SIG-M5 treated with dmso at 0.1 percent for 504 hours (cell line): ENCODE results near the gene SLC25A12.
"Not testable (repeated sequence)": the region's sequence is repeated elsewhere in the genome, so short reads cannot be mapped to it uniquely, and the experiment has no call there.

Experiments used
- DNase-seq: peaks from one replicate; lab custom pipeline; 2025; ENCODE audit not compliant: unreplicated experiment; lab: John Stamatoyannopoulos, UW

The SLC25A12 gene

GRCh38 chr2:171792157-171792556, 101.9 kb downstream of the SLC25A12 start:
- no peak for DNase-seq

GRCh38 chr2:171791361-171791760, 102.7 kb downstream of the SLC25A12 start:
- DNase-seq, result no peak

GRCh38 chr2:171789956-171790355, 104.1 kb downstream of the SLC25A12 start:
- no peak for DNase-seq

- no peak for DNase-seq
These were observed 105.6 kb downstream of the SLC25A12 start for GRCh38 chr2:171788316-171788993.

- no peak for DNase-seq
These were observed 106.5 kb downstream of the SLC25A12 start for GRCh38 chr2:171787333-171788072.

- DNase-seq, result no peak
These were observed 108.6 kb downstream of the SLC25A12 start for GRCh38 chr2:171785450-171785849.

GRCh38 chr2:171778515-171778914, 115.5 kb downstream of the SLC25A12 start:
- DNase-seq, result no peak

GRCh38 chr2:171774581-171774980, 119.5 kb downstream of the SLC25A12 start:
- not testable (repeated sequence) for DNase-seq

GRCh38 chr2:171772373-171772772, 121.7 kb downstream of the SLC25A12 start:
- no peak for DNase-seq

- no peak for DNase-seq
These were observed 122.6 kb downstream of the SLC25A12 start for GRCh38 chr2:171771463-171771862.

- no peak for DNase-seq
These were observed 130.4 kb downstream of the SLC25A12 start for GRCh38 chr2:171763602-171764001.

GRCh38 chr2:171762879-171763573, 131.0 kb downstream of the SLC25A12 start:
- no peak for DNase-seq

- not testable (repeated sequence) for DNase-seq
These were observed 132.9 kb downstream of the SLC25A12 start for GRCh38 chr2:171761176-171761575.

GRCh38 chr2:171758762-171759161, 135.3 kb downstream of the SLC25A12 start:
- not testable (repeated sequence) for DNase-seq

GRCh38 chr2:171754254-171754939, 139.6 kb downstream of the SLC25A12 start:
- DNase-seq, result no peak

GRCh38 chr2:171747371-171747770, 146.7 kb downstream of the SLC25A12 start:
- no peak for DNase-seq

GRCh38 chr2:171745806-171746205, 148.2 kb downstream of the SLC25A12 start:
- no peak for DNase-seq

- no peak for DNase-seq
These were observed 148.9 kb downstream of the SLC25A12 start for GRCh38 chr2:171745141-171745540.

- DNase-seq, result no peak
These were observed 151.3 kb downstream of the SLC25A12 start for GRCh38 chr2:171742760-171743159.

- no peak for DNase-seq
These were observed 152.9 kb downstream of the SLC25A12 start for GRCh38 chr2:171741189-171741588.

- DNase-seq, result no peak
These were observed 157.9 kb downstream of the SLC25A12 start for GRCh38 chr2:171735991-171736710.
